Lung (tissue), 16 donors: ENCODE measurements around the gene GPR37L1. TPM values are rescaled to one million over a fixed set of nuclear protein-coding genes. Genes with fewer than 3 reads are reported as not detected.
A peak's percentile ranks its signal among the peaks of the same experiment; 100 is the strongest.

Experiments
- ATAC-seq: fragments of 200-7000 bp; cut with Tn5 transposase; one replicate; pipeline ENCODE4 v1.9.1; 2020; ENCODE audit warnings: moderate number of reproducible peaks; ENCODE audit not compliant: insufficient read depth, low FRiP score
- DNase-seq, 3 donors: peaks; one replicate each; pipeline ENCODE4 v3.0.0-alpha.2; 2013 to 2017
- H3K27ac ChIP-seq, 2 donors: one replicate each; pipeline ENCODE4 v1.5.1; 2013; ENCODE audit warnings: mild to moderate bottlenecking in 2 of 2, moderate library complexity in 2 of 2, control low read depth in 1 of 2, inconsistent platforms in 1 of 2, low read depth in 1 of 2, low read length in 1 of 2
- H3K27me3 ChIP-seq, 3 donors: one replicate each; pipeline ENCODE4 v1.5.1; 2013; ENCODE audit warnings: low read length in 2 of 3; ENCODE audit not compliant: control insufficient read depth in 3 of 3, insufficient read depth in 3 of 3
- H3K36me3 ChIP-seq, 4 donors: one replicate each; pipeline ENCODE4 v1.5.1; 2013; ENCODE audit warnings: low read length in 4 of 4, mild to moderate bottlenecking in 1 of 4, moderate library complexity in 1 of 4; ENCODE audit not compliant: control insufficient read depth in 4 of 4, insufficient read depth in 4 of 4
- H3K4me1 ChIP-seq, 5 donors: one replicate each; pipeline ENCODE4 v1.5.1; 2013; ENCODE audit warnings: low read length in 5 of 5, mild to moderate bottlenecking in 2 of 5, moderate library complexity in 1 of 5; ENCODE audit not compliant: control insufficient read depth in 5 of 5, insufficient read depth in 5 of 5
- H3K4me3 ChIP-seq: one replicate; pipeline ENCODE4 v1.5.1; 2013; ENCODE audit warnings: mild to moderate bottlenecking, control low read depth, moderate library complexity
- H3K9ac ChIP-seq, 2 donors: one replicate each; pipeline ENCODE4 v1.5.1; 2013; ENCODE audit warnings: low read length in 2 of 2, control low read depth in 1 of 2; ENCODE audit not compliant: insufficient read depth in 1 of 2
- H3K9me3 ChIP-seq, 4 donors: one replicate each; pipeline ENCODE4 v1.5.1; 2013; ENCODE audit warnings: low read length in 3 of 4, mild to moderate bottlenecking in 1 of 4, moderate library complexity in 1 of 4; ENCODE audit not compliant: control insufficient read depth in 4 of 4, insufficient read depth in 3 of 4
- CTCF ChIP-seq: IDR thresholded peaks from 2 replicates; pipeline ENCODE4 v1.5.1; 2012; ENCODE audit warnings: mild to moderate bottlenecking; ENCODE audit errors: control extremely low read depth, extremely low read depth
- WGBS, 2 donors: extraction: QIAGEN DNeasy Blood & Tissue Kit; methylation state at CpG; one replicate each; pipeline ENCODE4 v1.1.7; 2013; 5-methylcytosine and 5-hydroxymethylcytosine counted together
- long read RNA-seq, 5 donors: transcript quantifications; one replicate each; lab custom pipeline, GENCODE V29; 2026
- polyA plus RNA-seq, 2 donors: library from polyadenylated mRNA; stranded (reverse); fragments of 200-250 nt; gene quantifications; one replicate each; pipeline ENCODE4 v1.2.1, GENCODE V29; 2013
- total RNA-seq, 2 donors: library from RNA; depleted of rRNA in 1 of 2; stranded (reverse); fragments of >200 nt in 1 of 2; gene quantifications; one replicate each; pipeline ENCODE4 v1.2.1, GENCODE V29; 2014 to 2021
- donor health status: control.
- donor health status: control.
- donor health status: Bipolar disorder and iron deficiency.
- donor health status: healthy.
- donor health status: DM: yes; HTN: yes; CAD: no.

GPR37L1 gene, protein sequence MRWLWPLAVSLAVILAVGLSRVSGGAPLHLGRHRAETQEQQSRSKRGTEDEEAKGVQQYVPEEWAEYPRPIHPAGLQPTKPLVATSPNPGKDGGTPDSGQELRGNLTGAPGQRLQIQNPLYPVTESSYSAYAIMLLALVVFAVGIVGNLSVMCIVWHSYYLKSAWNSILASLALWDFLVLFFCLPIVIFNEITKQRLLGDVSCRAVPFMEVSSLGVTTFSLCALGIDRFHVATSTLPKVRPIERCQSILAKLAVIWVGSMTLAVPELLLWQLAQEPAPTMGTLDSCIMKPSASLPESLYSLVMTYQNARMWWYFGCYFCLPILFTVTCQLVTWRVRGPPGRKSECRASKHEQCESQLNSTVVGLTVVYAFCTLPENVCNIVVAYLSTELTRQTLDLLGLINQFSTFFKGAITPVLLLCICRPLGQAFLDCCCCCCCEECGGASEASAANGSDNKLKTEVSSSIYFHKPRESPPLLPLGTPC
- under 1 TPM in 1 of 2 donors, not detected in 1; 0.09 TPM for total RNA-seq
- under 1 TPM; 0.04 to 0.05 TPM for polyA plus RNA-seq
- long read RNA-seq, donor 1 = 0 reads
- long read RNA-seq, donor 2, partial matches to known transcripts = 0 of 16 reads
- long read RNA-seq, donor 2, other reads (novel, unspliced or antisense) = 16 of 16 reads
- long read RNA-seq, donor 3 = 0 reads
- long read RNA-seq, donor 4 = 0 reads
- long read RNA-seq, donor 5, partial matches to known transcripts = 29 of 29 reads
- long read RNA-seq, donor 5, other reads (novel, unspliced or antisense) = 0 of 29 reads

- TF ChIP-seq CTCF = peak; percentile 22
- Histone ChIP-seq H3K36me3 (no peaks in the 10 kb centered on the region), H3K4me3 (no peak within 1 kb of the TSS), H3K4me1 (no peaks in the 10 kb centered on the region), H3K9me3 (no peaks in the 10 kb centered on the region), H3K9ac (no peak within 1 kb of the TSS), H3K27me3 (no peaks in the 10 kb centered on the region), H3K27ac (no peak within 1 kb of the TSS)
- ATAC-seq (no peak), DNase-seq (no peak)
- 58 to 81% methylated on average over 19 of the region's 19 CpGs for WGBS, 2 donors
Observed at GRCh38 chr1:202122639-202123335, at the start of gene GPR37L1. TSS of gene GPR37L1 (plus strand) at chr1:202122917. CDS start at chr1:202122964, 47 bp downstream.

GRCh38 chr1:202073206-202073605 lies 49.5 kb upstream of the GPR37L1 start:
- H3K27me3 ChIP-seq = no peaks in the 10 kb centered on the region
- no peak overlapping the region for H3K9ac ChIP-seq
- DNase-seq (no peak), ATAC-seq (no peak)
- no peaks in the 10 kb centered on the region for H3K4me1 ChIP-seq
- no peaks in the 10 kb centered on the region for H3K36me3 ChIP-seq
- no peak overlapping the region for H3K27ac ChIP-seq
- no peaks in the 10 kb centered on the region for H3K9me3 ChIP-seq
- H3K4me3 ChIP-seq = no peak overlapping the region
- WGBS, 2 donors = 94 to 98% methylated on average over 9 of the region's 9 CpGs
- TF ChIP-seq CTCF = no peak

DNA sequence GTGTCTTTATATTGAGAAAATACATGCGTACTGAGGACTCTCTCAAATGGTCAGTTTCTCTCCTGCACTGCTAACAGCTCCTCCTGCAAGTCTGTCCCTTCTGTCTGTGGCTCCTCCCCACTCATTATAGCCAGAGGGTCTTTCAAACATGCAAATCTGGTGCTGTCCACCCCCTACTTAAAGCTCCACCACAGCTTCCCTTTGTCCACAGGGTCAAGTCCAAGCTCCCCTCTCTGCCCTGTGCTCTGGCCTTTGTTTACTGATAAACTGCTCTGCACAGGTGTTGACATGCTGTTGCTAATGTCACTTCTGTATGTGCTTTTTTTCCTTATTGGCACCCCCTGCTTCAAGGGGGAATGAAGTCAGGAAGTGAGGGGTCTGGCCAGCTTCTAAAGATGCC lies 47.7 kb upstream of the GPR37L1 start:
- Histone ChIP-seq H3K4me3 (no peak overlapping the region), H3K27me3 (no peaks in the 10 kb centered on the region), H3K27ac (no peak overlapping the region), H3K36me3 (no peaks in the 10 kb centered on the region), H3K4me1 (no peaks in the 10 kb centered on the region), H3K9me3 (no peaks in the 10 kb centered on the region), H3K9ac (no peak overlapping the region)
- TF ChIP-seq CTCF = no peak
- 97 to 100% methylated on average over 1 of the region's 1 CpG for WGBS, 2 donors
- DNase-seq (no peak), ATAC-seq (no peak)
